ENCODE data around the gene TEX264. TPM values are rescaled to one million over a fixed set of nuclear protein-coding genes. Genes with fewer than 3 reads are reported as not detected.

TEX264 gene
- total and polyA plus RNA-seq, 2 of the 13 experiments (the other 11 are each of a cell fraction or from before 2014, with no cell fraction given) = 35.2 to 52.1 TPM

DNA sequence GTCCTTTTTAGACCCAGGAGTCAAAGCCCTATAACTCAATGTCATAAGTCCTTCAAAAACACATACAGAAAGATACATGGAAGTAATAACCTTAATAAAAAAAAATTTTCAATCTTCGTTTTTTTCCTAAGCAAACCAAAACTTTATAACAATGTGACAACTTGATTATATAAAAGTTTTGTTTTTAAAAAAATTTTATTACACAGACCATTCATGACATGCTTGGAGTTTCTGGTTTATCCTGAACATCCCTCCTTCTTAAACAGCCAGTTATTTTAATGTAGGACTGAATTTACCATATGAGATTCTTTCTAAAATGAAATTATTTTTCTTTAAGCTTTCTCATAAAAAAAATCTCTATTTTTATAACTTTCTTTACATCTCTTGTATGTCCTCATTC is 77.3 kb downstream of the TEX264 start:
- H3K4me2 ChIP-seq (ENCODE audit: low read depth, low read length) = no peak overlapping the region
- no peaks in the 10 kb centered on the region for H3K79me2 ChIP-seq (ENCODE audit: insufficient read depth, low read length)
- no peak overlapping the region for H3K9ac ChIP-seq (ENCODE audit: insufficient read depth, low read depth, low read length)
- ChIA-PET POLR2A (no interaction called here), CTCF (ENCODE audit: low intra/inter-chr PET ratio, low total read pairs) (no interaction called here)
- DNase-seq (ENCODE audit: low spot score) = no peak
- intact Hi-C loops (cut with micrococcal nuclease; ENCODE audit: unreplicated experiment) = no loop called here
- no peak overlapping the region for H2AFZ ChIP-seq (ENCODE audit: low read length)
- H4K20me1 ChIP-seq (ENCODE audit: insufficient read depth, low read length) = no peaks in the 10 kb centered on the region
- WGBS (ENCODE audit: low lambda C conversion rate) = 0% methylated on average over 1 of the region's 1 CpG
- no peak overlapping the region for H3K4me3 ChIP-seq (replicated peaks in 1 of 3; ENCODE audit: insufficient read depth in 1 of 3, low read depth in 2 of 3, low read length in 3 of 3)
- H3K9me3 ChIP-seq (ENCODE audit: low read length) = no peaks in the 10 kb centered on the region
- no peak for ATAC-seq
- no peaks in the 10 kb centered on the region; a peak in 1 of 5 replicates for H3K27me3 ChIP-seq (ENCODE audit: control insufficient read depth in 1 of 2, insufficient read depth in 2 of 2, low read length in 2 of 2)
- no peak for FAIRE-seq
- in situ Hi-C loops (cut with HindIII; ENCODE audit: extremely low pct_ligation_motif_present, low pct_unique_long_range_greater_than_20kb) = no loop called here
- H3K36me3 ChIP-seq (replicated peaks in 1 of 2; ENCODE audit: control insufficient read depth in 1 of 2, insufficient read depth in 2 of 2, low read length in 2 of 2) = no peaks in the 10 kb centered on the region
- no peak overlapping the region for H3K27ac ChIP-seq (ENCODE audit: extremely low read length, insufficient read depth, low read length)
- no peak for TF ChIP-seq ZNF224 (CRISPR knock-in tag; IDR thresholded peaks at IDR 0.05)
- TF ChIP-seq SKIL (CRISPR knock-in tag; IDR thresholded peaks at IDR 0.05; ENCODE audit: borderline replicate concordance) = no peak
- TF ChIP-seq ZFP90 (CRISPR knock-in tag; IDR thresholded peaks at IDR 0.05; ENCODE audit: borderline replicate concordance) = no peak
- no peak for TF ChIP-seq ZNF652 (CRISPR knock-in tag; IDR thresholded peaks at IDR 0.05; ENCODE audit: borderline replicate concordance, low read depth)
- no peak for TF ChIP-seq CTCF (CRISPR knock-in tag; IDR thresholded peaks at IDR 0.05)
- no peak for TF ChIP-seq ZNF33B (CRISPR knock-in tag; IDR thresholded peaks at IDR 0.05)
- TF ChIP-seq NFKB2 (CRISPR knock-in tag; IDR thresholded peaks at IDR 0.05; ENCODE audit: borderline replicate concordance) = no peak
- TF ChIP-seq SYNCRIP (IDR thresholded peaks at IDR 0.05; ENCODE audit: insufficient read depth, low read depth, low read length) = no peak
- BruUV-seq (replicated peaks) = no TSS peak
- H3K4me1 ChIP-seq (ENCODE audit: insufficient read depth, low read length) = no peaks in the 10 kb centered on the region
